Thoracic aorta (tissue), 2 donors: ENCODE measurements around the gene TMEM121. TPM values are rescaled to one million over a fixed set of nuclear protein-coding genes. Genes with fewer than 3 reads are reported as not detected.

ENCODE experiments used
- ATAC-seq: fragments of 150-250 bp; one replicate; pipeline ENCODE4 v1.8.0; 2017; ENCODE audit warnings: low read depth; ENCODE audit not compliant: insufficient number of reproducible peaks, low FRiP score
- DNase-seq: peaks from one replicate; pipeline ENCODE4 v3.0.0-alpha.2; 2020; ENCODE audit warnings: low spot score
- H3K27ac ChIP-seq, 2 donors: fragments of 200-600 bp; sonication (generic); 1 replicate in 1 of 2; 2 replicates in 1 of 2; pipeline ENCODE4 v1.5.1; 2016; ENCODE audit warnings: mild to moderate bottlenecking in 2 of 2, moderate library complexity in 2 of 2
- H3K27me3 ChIP-seq: fragments of 200-600 bp; sonication (generic); replicated peaks from 2 replicates; pipeline ENCODE4 v1.6.0; 2016; ENCODE audit warnings: mild to moderate bottlenecking; ENCODE audit not compliant: insufficient read depth
- H3K36me3 ChIP-seq: fragments of 200-600 bp; sonication (generic); one replicate; pipeline ENCODE4 v1.5.1; 2016
- H3K4me1 ChIP-seq, 2 donors: fragments of 200-600 bp; sonication (generic); 1 replicate in 1 of 2; 2 replicates in 1 of 2; pipeline versions ENCODE4 v1.5.1 to v1.6.0; 2016; ENCODE audit warnings: low read depth in 2 of 2, mild to moderate bottlenecking in 1 of 2; ENCODE audit not compliant: control insufficient read depth in 1 of 2
- H3K4me3 ChIP-seq: fragments of 200-600 bp; sonication (generic); 2 replicates; pipeline ENCODE4 v1.5.1; 2016; ENCODE audit warnings: mild to moderate bottlenecking
- H3K9me3 ChIP-seq: fragments of 200-600 bp; sonication (generic); 2 replicates; pipeline ENCODE4 v1.5.1; 2016
- CTCF ChIP-seq: fragments of 200-600 bp; sonication (generic); IDR thresholded peaks from one replicate; pipeline ENCODE4 v1.5.1; 2019; ENCODE audit warnings: antibody characterized with exemption
- total RNA-seq, 2 donors: library from RNA; depleted of rRNA; stranded (reverse); fragments of >200 nt; gene quantifications; one replicate each; pipeline versions ENCODE4 v1.1.0 to v1.2.3, GENCODE V29; 2016

The TMEM121 gene
- total RNA-seq: 1 to 10 TPM; 2.6 to 5.5 TPM

- no peak for ATAC-seq
- Histone ChIP-seq H3K27me3 (no peaks in the 10 kb centered on the region), H3K27ac (peak within 1 kb of the TSS; percentile 38 to 47), H3K4me1 (peaks cover 23 to 25% of the 10 kb centered on the region in 2 donors), H3K9me3 (no peaks in the 10 kb centered on the region), H3K4me3 (peak within 1 kb of the TSS; percentile 78), H3K36me3 (no peaks in the 10 kb centered on the region)
- no peak for TF ChIP-seq CTCF
- DNase-seq: no peak
Observed at GRCh38 chr14:105525861-105526775, at the start of gene TMEM121. Gene TMEM121, plus strand, starts transcription at chr14:105526583. Its CDS starts 2,252 bp downstream, at chr14:105528835.

GRCh38 chr14:105476831-105477659 is 49.3 kb upstream of the TMEM121 start:
- Histone ChIP-seq H3K4me3 (peak overlapping the region; percentile 99), H3K27me3 (no peaks in the 10 kb centered on the region), H3K27ac (peak overlapping the region; percentile 92 to 100), H3K4me1 (peaks cover 25 to 61% of the 10 kb centered on the region in 2 donors), H3K9me3 (no peaks in the 10 kb centered on the region), H3K36me3 (peaks cover 6% of the 10 kb centered on the region)
- DNase-seq (no peak), ATAC-seq (no peak)
- no peak for TF ChIP-seq CTCF

- Histone ChIP-seq H3K36me3 (peaks cover 6% of the 10 kb centered on the region), H3K27me3 (no peaks in the 10 kb centered on the region), H3K4me3 (peak overlapping the region; percentile 99), H3K27ac (no peak overlapping the region), H3K4me1 (peaks cover 25 to 61% of the 10 kb centered on the region in 2 donors), H3K9me3 (no peaks in the 10 kb centered on the region)
- DNase-seq: no peak
- TF ChIP-seq CTCF: no peak
- ATAC-seq: no peak
Observed at GRCh38 chr14:105477660-105478397, 48.6 kb upstream of the TMEM121 start.

- Histone ChIP-seq H3K27me3 (no peaks in the 10 kb centered on the region), H3K4me1 (peaks cover 28 to 61% of the 10 kb centered on the region in 2 donors)
Observed at GRCh38 chr14:105478398-105479251, 47.8 kb upstream of the TMEM121 start.

More at GRCh38 chr14:105478398-105479251, 47.8 kb upstream of the TMEM121 start:
- DNase-seq (no peak), ATAC-seq (no peak)
- no peak overlapping the region for H3K27ac ChIP-seq
- no peaks in the 10 kb centered on the region for H3K9me3 ChIP-seq
- no peak for TF ChIP-seq CTCF
- peaks cover 6% of the 10 kb centered on the region for H3K36me3 ChIP-seq
- no peak overlapping the region for H3K4me3 ChIP-seq
